ENCODE results near the gene NSUN6.
A peak's percentile ranks its signal among the peaks of the same experiment; 100 is the strongest.

Gene NSUN6

DNA sequence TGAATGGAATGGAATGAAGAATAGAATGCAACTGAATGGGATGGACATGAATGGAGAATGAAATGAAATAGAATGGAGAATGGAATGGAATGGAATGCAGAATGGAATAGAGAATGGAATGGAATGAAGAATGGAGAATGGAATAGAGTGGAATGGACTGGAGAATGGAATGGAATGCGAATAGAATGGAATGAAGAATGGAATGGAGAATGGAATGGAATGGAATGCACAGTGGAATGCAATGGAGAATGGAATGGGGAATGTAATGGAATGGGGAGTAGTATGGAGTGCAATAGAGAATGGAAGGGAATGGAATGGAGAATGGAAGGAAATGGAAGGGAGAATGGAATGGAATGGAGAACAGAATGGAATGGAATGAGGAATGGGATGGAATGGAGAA, 93.4 kb downstream of the NSUN6 start:
- DNase-seq: no peak

GRCh38 chr10:18556522-18557147, 94.8 kb downstream of the NSUN6 start:
- no peak for DNase-seq

DNA sequence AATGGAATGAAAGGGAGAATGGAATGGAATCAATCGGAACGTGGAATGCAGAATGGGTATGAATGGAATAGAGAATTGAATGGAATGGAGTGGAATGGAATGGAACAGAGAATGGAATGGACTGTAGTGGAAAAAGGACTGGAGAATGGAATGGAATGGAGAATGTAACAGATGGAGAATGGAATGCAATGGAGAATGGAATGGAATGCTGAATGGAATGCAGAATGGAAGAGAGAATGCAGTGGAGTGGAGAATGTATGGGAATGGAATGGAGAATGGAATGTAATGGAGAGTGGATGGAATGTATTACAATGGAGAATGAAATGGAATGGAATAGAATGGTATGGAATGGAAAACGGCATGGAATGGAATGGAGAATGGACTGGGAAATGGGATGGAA, 96.9 kb downstream of the NSUN6 start:
- peak; percentile 43 for DNase-seq

GRCh38 chr10:18551473-18551872, 99.9 kb downstream of the NSUN6 start:
- no peak for DNase-seq

DNA sequence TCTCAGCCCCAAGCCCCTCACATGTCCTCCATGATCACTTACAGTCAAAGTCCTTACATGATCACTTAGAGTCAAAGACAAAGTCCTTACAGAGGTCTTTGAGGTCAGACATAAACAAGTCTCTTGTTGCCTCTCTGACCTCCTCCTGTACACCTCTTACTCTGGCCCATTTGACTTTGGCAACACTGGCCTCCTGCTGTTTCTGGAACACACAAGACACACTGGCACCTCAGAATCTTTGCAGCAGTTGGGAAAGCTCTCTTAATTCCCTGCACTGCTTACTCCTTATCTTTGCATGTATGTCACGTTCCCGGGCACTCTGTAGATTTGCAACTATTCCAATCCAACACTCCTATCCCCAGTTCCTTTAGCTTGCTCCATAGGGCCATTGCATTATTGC, 102.3 kb downstream of the NSUN6 start:
- DNase-seq: no peak

- no peak for DNase-seq
Observed at GRCh38 chr10:18545621-18546305, 105.6 kb downstream of the NSUN6 start.

- DNase-seq: no peak
Observed at GRCh38 chr10:18542832-18543231, 108.6 kb downstream of the NSUN6 start.

- DNase-seq: no peak
Observed at GRCh38 chr10:18540195-18540594, 111.2 kb downstream of the NSUN6 start.

GRCh38 chr10:18539335-18539734, 112.1 kb downstream of the NSUN6 start:
- no peak for DNase-seq

GRCh38 chr10:18533896-18534295, 117.5 kb downstream of the NSUN6 start:
- DNase-seq: no peak

DNA sequence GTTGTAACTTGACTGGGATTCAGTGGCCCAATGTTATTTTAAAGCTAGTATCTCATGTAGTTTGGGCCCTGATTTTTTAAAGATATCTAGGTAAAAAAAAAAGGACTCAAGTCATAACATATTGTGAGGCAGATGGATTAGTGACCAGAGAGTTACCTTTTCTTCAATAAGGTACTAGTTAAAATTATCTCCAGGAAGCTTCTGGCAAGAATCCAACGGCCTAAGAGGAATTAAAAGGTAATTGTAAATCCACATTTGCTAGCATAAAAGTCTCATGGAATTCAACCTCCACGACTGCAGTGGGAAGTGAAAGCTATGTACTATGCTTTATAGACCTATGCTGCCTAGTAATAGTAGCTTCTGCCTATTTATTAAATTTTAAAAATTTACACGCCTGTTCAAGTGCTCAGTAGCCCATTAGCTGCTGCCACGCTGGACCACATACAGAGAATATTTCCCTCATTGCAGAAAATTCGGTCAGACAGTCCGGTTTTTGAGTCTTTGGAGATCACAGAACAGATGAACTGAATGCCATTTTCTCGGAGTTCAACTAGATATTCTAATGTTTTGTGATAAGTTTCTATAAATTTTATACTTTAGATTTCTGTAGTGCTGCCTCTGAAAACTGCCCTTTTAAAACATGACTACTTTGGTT, 118.4 kb downstream of the NSUN6 start:
- DNase-seq: no peak

DNA sequence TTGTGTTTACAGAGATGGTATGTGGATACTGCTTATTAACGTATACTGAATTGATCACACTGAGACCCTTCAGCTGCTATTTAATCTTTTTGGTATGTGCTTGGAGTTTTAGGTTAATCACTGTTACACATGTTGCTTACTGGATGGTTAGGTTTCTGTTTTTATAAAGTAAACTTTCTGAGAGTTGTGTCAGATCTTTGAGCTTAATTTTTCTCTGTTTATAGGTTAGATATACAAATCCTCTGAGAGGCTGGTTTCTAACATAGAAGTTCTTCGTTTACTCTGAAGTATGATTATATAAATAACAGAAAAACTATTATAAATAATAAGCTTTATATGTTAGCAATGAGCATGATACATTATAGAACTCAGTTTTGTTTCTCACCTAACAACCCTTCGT, 123.1 kb downstream of the NSUN6 start:
- DNase-seq: no peak

GRCh38 chr10:18527687-18528086, 123.7 kb downstream of the NSUN6 start:
- no peak for DNase-seq

DNA sequence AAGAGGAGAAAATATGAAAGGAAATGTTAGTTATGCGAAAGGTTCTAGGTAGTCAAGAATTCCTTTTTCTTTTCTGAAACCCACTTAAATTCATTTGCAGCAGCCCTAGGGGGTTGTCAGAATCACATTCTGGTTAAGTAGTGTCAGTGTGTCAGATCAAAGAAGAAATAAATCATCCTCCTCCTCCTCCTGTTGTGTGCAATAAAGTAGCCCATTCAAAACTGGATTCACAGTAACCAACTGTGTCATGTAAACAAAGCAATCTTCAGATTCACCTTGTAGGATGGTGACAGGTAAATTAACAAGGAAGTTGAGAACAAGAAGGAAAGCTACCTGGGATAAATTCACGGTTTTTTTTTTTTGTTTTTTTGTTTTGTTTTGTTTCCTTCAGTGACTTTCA, 127.5 kb downstream of the NSUN6 start:
- DNase-seq: no peak

GRCh38 chr10:18523025-18523424, 128.4 kb downstream of the NSUN6 start:
- no peak for DNase-seq

- DNase-seq: no peak
Observed at GRCh38 chr10:18516851-18517250, 134.5 kb downstream of the NSUN6 start.

- DNase-seq: no peak
Observed at GRCh38 chr10:18514537-18514936, 136.8 kb downstream of the NSUN6 start.

GRCh38 chr10:18508587-18508986, 142.8 kb downstream of the NSUN6 start:
- no peak for DNase-seq

DNA sequence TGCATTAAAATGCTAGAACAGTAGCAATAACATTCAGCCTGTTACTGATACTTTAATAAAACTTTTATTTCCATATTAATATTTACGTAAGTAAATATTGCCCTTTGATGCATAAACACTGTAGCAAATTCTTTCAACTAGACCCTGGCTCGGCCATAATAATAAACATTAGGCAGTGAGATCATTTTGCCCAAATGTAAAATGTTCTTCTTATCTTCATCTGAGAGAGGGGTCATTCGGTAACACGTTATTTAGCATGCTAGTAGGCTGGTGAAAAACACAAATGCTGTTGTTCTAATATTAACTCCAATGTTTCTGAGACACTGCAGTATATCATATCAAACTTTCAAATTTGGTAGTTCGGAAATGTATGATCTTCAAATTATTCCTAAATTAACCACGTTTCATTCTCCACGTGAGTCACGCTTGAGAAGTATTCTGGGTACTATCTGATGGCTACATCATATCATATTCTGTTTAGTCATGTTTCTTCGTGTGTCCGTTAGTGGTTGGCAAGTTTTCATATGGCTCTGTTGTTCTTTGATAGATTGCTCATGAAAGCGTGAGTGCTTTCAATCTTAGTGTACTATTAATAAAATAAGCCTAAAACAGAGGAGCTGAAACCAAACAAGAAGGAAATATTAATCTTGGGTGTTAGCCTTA, 145.8 kb downstream of the NSUN6 start:
- DNase-seq: peak; percentile 4

DNA sequence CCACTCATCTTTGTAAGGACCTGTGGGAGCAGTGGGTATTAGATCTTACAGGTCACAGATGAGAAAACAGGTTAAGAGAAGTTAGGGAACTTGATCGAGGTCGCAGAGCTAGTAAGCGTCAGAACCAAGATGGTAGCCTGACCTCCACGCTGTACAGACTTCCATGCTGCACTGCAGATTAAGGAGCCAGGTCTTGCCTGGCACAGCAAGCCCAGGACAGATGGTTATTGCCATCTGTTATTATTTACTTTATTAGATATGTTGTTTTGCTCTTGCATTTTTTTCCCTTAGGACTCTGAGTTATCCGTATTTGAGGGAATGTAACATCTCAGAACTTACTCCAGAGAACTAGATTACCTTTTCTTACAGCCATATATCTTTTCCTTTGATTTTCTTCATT, 147.2 kb downstream of the NSUN6 start:
- DNase-seq: no peak

- no peak for DNase-seq
Observed at GRCh38 chr10:18501629-18502028, 149.8 kb downstream of the NSUN6 start.

- DNase-seq: peak; percentile 59
Observed at GRCh38 chr10:18501198-18501597, 150.2 kb downstream of the NSUN6 start.

GRCh38 chr10:18500576-18500975, 150.8 kb downstream of the NSUN6 start:
- DNase-seq: no peak

GRCh38 chr10:18498998-18499397, 152.4 kb downstream of the NSUN6 start:
- DNase-seq: peak; percentile 2

All from EL (cell line).